HG02840 (cell line): ENCODE measurements around the gene TMOD3.

Source experiments
- ATAC-seq: cut with Tn5 transposase; IDR thresholded peaks from one replicate; pipeline ENCODE4 v1.9.1; 2021; ENCODE audit warnings: mild to moderate bottlenecking, moderate library complexity, moderate number of reproducible peaks; ENCODE audit not compliant: unreplicated experiment, low FRiP score

TMOD3 gene

DNA sequence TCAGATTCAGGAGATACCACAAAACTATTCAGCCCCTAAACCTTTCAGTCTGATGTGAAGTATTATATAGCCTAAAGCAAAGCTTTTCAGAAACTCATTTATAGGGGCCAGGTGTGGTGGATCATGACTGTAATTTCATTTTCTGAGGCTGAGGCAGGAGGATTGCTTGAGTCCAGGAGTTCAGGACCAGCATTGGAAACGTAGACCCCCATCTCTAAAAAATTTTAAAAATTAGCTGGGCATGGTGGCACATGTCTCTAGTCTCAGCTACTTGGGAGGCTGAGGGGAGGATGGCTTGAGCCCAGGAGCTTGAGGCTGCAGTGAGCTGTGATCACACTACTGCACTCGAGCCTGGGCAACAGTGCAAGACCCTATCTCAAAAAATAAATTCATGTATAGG lies 60.0 kb downstream of the TMOD3 start:
- no peak for ATAC-seq

DNA sequence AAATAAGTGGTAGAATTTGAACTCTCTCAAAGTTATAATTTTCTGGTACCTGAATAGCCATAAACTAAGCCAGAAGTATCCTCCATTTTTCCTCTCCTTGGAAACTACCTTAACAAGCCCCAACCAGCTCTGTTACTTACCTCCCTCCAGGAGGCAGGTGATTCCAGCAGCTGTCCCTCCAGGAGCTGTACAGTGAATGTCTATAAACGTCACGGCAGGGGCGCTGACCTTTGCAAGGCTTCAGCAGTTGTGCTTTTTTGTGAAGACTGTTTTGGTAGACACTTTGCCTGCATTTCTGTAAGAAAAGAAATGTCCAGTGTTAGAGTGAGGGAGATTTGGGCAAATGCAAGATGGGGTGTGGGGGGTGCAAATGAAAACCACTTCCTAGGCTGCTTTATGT lies 75.0 kb downstream of the TMOD3 start:
- no peak for ATAC-seq

- ATAC-seq: no peak
These were observed 75.5 kb downstream of the TMOD3 start for GRCh38 chr15:51904931-51905330.

DNA sequence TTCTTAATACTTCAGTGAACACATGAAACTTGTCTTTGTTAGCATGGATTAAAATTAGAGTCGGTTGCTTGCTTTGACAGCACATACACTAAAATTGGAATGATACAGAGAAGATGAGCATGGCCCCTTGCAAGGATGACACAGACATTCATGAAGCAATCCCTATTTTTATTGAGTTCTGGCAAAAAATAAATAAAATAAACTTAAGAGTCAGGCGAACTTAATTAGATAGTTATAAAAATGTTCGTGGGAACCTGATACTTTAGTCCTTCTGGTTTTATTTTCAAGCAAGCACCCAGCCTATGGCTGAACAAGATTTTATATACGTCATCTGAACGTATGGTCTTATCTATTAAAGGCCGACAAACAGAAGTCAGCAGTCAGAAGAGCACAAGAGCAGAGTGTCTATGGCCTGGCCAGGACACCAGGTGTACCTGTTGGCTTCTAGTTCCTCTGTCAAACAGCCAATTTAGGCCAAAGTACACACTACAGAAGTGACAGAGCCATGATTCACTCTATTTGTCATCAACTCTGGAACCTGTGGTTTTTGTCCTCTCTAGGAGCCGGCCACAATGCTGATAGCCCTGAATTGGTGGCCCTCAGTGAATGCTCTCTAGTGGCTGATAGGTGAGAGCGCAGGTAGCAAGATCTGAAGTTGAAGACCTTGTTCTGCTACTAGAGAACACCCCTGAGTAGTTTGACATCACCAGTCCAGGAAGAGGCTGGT lies 77.8 kb downstream of the TMOD3 start:
- ATAC-seq: no peak

- ATAC-seq: no peak
These were observed 78.9 kb downstream of the TMOD3 start for GRCh38 chr15:51908316-51908715.

DNA sequence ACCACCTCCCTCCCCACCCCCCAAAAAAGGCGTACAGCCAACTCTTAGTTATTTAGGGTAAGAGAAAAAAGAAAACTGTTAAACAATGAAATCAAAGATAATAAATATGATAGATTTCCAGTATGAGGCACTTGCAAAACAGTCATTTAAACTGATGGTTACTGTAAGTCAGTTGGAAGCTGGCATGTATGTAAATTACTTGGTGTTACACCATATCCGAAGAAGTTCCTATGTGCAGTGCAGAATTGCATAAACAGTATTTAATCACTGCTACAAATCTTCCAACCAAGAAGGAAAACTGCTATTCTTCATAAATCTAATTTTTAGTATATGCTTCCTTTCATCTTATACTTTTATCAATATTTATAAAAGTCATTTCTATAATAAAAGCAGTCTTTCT lies 80.1 kb downstream of the TMOD3 start:
- no peak for ATAC-seq

DNA sequence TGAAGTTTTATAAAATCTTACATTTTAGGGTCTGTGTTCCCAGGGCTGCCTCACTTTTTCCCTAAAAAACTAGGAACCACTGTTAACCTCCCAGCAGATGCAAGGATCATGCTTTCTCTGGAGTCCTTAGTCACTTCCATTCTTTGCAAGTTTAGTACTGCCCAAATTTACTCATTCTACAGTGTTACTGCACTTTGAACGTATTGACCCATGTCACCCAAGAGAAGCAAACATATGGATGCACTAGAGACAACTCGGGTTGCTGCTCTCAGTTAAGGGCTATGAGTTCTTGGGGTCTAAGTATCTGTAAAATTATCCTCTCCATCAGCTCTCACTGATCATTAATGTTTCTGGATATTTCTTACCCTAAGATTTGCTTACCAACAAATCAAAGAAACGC lies 83.1 kb downstream of the TMOD3 start:
- ATAC-seq: no peak

GRCh38 chr15:51917493-51917892 lies 88.0 kb downstream of the TMOD3 start:
- ATAC-seq: no peak

DNA sequence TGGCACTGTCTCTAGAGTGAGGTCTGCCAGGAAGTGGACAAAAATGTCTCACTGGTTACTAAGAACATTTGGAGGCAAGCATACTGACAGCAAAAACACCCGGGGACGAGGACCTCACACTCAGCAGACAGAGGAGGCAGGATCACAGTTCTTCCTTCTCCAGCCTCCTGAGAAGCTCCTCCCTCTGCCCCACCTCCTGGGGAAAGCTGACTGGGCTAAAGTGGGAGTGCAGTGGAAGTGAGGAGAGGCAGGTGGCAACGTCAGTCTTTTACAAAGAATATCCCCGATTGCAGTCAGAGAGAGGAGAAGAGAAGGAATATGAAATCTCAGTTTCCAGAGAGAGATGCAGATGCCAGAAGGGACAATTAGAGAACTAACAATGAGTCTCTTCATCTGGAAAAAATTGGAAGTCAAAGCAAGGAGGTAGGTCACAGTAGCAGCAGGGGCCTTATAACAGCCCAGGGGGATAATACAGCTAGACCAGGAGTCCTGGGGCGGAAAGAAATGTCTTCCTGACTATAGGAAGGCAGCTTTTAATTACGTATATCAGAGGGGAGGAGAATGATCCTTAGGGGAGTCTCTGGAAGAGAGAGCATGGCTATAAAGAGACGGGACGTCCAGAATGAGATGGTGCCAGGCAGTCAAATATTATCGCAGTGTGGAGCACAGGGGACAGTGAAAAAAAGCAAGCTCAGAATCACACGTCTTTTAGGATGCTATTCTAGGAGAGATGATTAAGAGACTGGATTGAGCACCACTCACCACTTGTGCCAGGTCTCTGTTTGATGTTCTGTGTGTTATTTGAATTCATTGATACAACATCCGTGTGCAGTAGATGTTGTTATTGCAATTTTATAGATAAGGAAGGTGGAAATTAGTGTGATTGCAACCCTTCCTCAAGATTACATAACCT lies 95.0 kb downstream of the TMOD3 start:
- no peak for ATAC-seq

DNA sequence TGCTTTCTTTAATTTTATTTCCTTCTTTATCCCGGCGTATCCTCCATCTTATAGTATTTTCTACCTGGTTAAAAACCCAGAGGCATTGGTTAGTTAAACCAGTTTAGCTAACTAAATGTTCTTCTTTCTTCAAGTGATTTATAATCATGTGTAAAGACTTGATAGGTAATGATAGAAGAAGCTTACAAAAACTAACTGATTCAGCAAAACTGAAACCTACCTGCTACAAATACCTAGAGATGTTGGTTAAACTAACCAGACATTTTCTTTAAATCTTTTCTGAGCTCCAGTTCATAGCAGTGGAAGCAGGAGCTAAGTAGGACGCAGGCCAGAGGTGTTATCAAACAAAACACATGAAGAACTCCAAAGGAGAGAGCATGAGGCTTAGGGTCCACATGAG lies 97.4 kb downstream of the TMOD3 start:
- ATAC-seq: no peak

DNA sequence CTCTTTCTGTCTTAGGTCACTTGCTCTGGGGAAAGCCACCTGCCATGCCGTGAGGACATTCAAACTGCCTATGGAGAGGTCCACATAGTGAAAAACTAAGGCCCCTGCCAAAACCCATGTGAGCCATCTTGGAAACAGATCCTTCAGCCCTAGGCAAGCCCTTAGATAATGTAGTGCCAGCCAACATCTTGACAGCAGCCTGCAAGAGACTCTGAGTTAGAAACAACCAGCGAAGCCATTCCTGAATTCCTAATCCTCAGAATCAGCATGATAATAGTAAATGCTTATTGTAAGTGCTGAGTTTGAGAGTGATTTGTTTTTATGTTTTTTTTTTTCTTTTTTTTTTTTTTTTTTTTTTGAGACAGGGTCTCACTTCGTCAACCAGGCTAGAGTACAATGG lies 101.6 kb downstream of the TMOD3 start:
- ATAC-seq: no peak

DNA sequence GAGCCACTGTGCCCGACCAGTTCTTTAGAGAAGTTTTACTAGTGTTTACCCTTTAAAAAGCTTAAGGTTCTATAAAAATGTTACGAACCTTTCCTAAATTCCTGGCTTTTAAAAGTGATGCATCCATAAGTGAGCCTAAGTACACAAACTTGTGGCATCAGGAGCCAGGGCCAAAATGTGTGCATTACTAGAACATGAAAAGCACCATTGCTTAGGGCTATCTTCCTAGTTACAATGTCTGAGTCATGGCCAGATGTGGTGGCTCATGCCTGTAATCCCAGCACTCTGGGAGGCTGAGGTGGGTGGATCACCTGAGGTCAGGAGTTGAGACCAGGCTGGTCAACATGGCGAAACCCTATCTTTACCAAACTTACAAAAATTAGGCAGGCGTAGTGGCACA lies 102.2 kb downstream of the TMOD3 start:
- ATAC-seq: no peak

DNA sequence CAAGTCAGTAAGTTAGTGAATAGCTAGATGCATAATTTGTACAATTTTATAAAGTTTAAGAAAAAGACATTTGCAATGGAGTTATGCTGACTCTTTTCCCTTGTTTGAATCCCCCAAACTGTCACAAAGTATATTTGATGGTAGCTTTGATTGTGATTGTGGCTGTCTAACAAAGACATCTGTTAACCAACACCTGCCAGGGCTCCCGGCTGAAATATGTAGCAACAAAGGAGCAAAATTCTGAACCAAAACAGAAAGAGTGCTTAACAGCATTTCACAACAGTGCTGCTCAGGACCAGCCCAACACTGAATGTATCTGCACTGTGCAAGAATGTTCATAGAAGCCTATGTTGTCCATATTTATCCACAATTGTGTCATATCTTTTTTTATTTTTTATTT lies 102.7 kb downstream of the TMOD3 start:
- no peak for ATAC-seq

- ATAC-seq: peak; percentile 72
These were observed 106.1 kb downstream of the TMOD3 start for GRCh38 chr15:51935466-51936104.

- peak; percentile 8 for ATAC-seq
These were observed 106.6 kb downstream of the TMOD3 start for GRCh38 chr15:51936105-51936478.

DNA sequence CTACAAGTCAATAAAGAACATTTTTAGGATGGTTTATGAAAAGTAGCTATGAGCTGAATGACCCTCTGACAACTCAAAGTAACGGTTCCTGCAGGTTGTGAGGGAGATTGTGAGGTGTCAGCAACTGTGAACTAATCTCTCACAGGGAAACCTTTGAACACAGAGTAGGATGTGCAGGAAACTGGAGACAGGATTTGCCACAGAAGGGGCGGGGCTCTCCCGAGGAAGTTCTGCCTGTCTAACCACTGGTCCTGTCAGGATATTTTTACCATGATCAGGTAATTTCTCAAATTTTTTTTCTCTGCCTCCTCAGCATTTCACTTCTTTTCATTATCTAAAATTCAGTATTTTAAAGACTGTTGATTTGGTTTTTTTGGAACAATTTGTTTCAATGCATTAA lies 108.8 kb downstream of the TMOD3 start:
- ATAC-seq: no peak

DNA sequence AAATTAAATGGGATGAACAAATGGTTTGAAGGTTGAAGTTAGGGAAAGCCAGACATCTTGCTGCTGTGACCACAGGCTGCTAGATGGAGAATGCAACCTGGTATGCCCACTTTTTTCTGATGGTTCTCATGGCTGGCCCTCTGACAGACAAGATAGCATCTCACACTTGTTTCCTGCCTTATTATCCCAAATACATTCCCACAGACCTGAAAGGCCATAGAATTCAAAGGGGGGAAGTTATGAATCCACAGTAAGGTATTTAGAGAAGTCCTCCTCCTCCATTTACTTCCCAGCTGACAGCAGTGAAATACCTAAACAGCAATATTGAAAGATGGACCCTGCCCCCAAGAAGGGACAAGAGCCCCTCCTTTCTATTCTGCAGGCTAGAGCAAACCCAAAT lies 109.8 kb downstream of the TMOD3 start:
- ATAC-seq: no peak

GRCh38 chr15:51947124-51947523 lies 117.7 kb downstream of the TMOD3 start:
- ATAC-seq: no peak

DNA sequence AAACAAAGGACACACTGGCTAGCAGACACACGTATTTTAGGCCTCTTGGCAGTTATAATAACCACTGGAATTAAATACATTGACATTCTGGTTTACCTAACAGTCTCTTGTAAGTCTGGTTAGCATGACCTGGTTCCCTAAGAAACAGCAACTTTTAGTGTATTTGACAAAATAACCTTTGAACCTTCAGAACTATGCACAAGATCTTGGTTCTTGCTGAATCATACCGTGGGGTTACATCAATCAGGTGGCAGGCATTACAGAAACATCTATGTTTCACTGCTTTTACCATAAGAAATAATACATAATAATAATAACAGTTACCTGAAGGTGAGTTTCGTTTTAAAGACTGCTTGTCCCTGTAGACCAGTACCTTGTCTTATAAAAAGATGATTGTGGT lies 123.4 kb downstream of the TMOD3 start:
- no peak for ATAC-seq

DNA sequence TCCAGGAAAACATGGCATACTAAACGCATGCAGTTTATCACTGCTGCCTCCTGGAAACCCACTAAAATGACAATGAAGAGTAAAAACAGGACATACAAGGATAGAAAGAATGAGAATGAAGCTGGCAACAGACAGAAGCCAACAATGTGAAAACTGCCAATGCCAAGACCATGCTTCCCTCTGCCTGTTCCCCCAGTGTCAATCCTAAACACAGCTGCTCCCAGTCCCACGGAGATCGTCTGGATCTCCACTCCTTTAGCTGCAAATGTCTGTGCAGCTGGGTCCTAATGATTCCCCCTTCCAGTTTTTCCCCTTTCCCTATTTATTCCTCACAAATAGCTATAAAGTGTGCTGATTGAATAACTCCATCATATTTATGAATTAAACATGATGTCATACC lies 126.1 kb downstream of the TMOD3 start:
- ATAC-seq: no peak
